Astrocyte of the spinal cord (primary cell): ENCODE measurements around the gene TUBB3.
A peak's percentile ranks its signal among the peaks of the same experiment; 100 is the strongest.
"Not testable (repeated sequence)": the region's sequence is repeated elsewhere in the genome, so short reads cannot be mapped to it uniquely, and the experiment has no call there.

ENCODE experiments used
- DNase-seq: peaks from one replicate; pipeline ENCODE4 v3.0.0; 2011; ENCODE audit warnings: low read depth, low spot score
- H3K4me3 ChIP-seq: 2 replicates; pipeline ENCODE4 v1.5.1; 2011; ENCODE audit warnings: low read depth, mild to moderate bottlenecking, low read length, moderate library complexity
- CTCF ChIP-seq: IDR thresholded peaks from 2 replicates; pipeline ENCODE4 v1.5.1; 2012; ENCODE audit warnings: low read depth, mild to moderate bottlenecking, low read length, inconsistent platforms
- in situ Hi-C: cut with HindIII; loops from 2 replicates; pipeline ENCODE4 v1.10.0; 2017; ENCODE audit warnings: low sequenced_read_pairs

TUBB3 gene

GRCh38 chr16:89922884-89923639 lies at the start of gene TUBB3:
Gene TUBB3, plus strand, starts transcription at chr16:89923342. Its CDS starts 60 bp downstream, at chr16:89923402.
- peak within 1 kb of the TSS; percentile 94 for H3K4me3 ChIP-seq
- DNase-seq, result peak; percentile 84
- in situ Hi-C loops, result no loop called here
- no peak for TF ChIP-seq CTCF

- H3K4me3 ChIP-seq, result peak overlapping the region; percentile 82
Measured at GRCh38 chr16:89873972-89874689, 49.0 kb upstream of the TUBB3 start.

GRCh38 chr16:89879123-89879522 lies 44.0 kb upstream of the TUBB3 start:
- in situ Hi-C loops, DNase-seq, H3K4me3 ChIP-seq: not testable (repeated sequence)

More at GRCh38 chr16:89873972-89874689, 49.0 kb upstream of the TUBB3 start:
- DNase-seq, result peak; percentile 95
- in situ Hi-C loops, result no loop called here
- no peak for TF ChIP-seq CTCF

GRCh38 chr16:89880477-89881367 lies 42.4 kb upstream of the TUBB3 start:
- DNase-seq, result no peak
- TF ChIP-seq CTCF, result no peak
- no peak overlapping the region for H3K4me3 ChIP-seq
- in situ Hi-C loops, result no loop called here

GRCh38 chr16:89881368-89881730 lies 41.8 kb upstream of the TUBB3 start:
- TF ChIP-seq CTCF, result no peak
- no peak overlapping the region for H3K4me3 ChIP-seq
- in situ Hi-C loops, result no loop called here
- no peak for DNase-seq

- no peak for DNase-seq
- no peak for TF ChIP-seq CTCF
- in situ Hi-C loops, result no loop called here
- no peak overlapping the region for H3K4me3 ChIP-seq
Measured at GRCh38 chr16:89883346-89884040, 39.6 kb upstream of the TUBB3 start.
